Thoracic aorta (tissue), 2 donors: ENCODE results near the gene SIGLEC12. TPM values are rescaled to one million over a fixed set of nuclear protein-coding genes. Genes with fewer than 3 reads are reported as not detected.
"Not testable (repeated sequence)": the region's sequence is repeated elsewhere in the genome, so short reads cannot be mapped to it uniquely, and the experiment has no call there.

Source experiments
- ATAC-seq: fragments of 150-250 bp; one replicate; pipeline ENCODE4 v1.8.0; 2017; ENCODE audit warnings: low read depth; ENCODE audit not compliant: insufficient number of reproducible peaks, low FRiP score
- DNase-seq: peaks from one replicate; pipeline ENCODE4 v3.0.0-alpha.2; 2020; ENCODE audit warnings: low spot score
- H3K27ac ChIP-seq, 2 donors: fragments of 200-600 bp; sonication (generic); 1 replicate in 1 of 2; 2 replicates in 1 of 2; pipeline ENCODE4 v1.5.1; 2016; ENCODE audit warnings: mild to moderate bottlenecking in 2 of 2, moderate library complexity in 2 of 2
- H3K27me3 ChIP-seq: fragments of 200-600 bp; sonication (generic); replicated peaks from 2 replicates; pipeline ENCODE4 v1.6.0; 2016; ENCODE audit warnings: mild to moderate bottlenecking; ENCODE audit not compliant: insufficient read depth
- H3K36me3 ChIP-seq: fragments of 200-600 bp; sonication (generic); one replicate; pipeline ENCODE4 v1.5.1; 2016
- H3K4me1 ChIP-seq, 2 donors: fragments of 200-600 bp; sonication (generic); 1 replicate in 1 of 2; 2 replicates in 1 of 2; pipeline versions ENCODE4 v1.5.1 to v1.6.0; 2016; ENCODE audit warnings: low read depth in 2 of 2, mild to moderate bottlenecking in 1 of 2; ENCODE audit not compliant: control insufficient read depth in 1 of 2
- H3K4me3 ChIP-seq: fragments of 200-600 bp; sonication (generic); 2 replicates; pipeline ENCODE4 v1.5.1; 2016; ENCODE audit warnings: mild to moderate bottlenecking
- H3K9me3 ChIP-seq: fragments of 200-600 bp; sonication (generic); 2 replicates; pipeline ENCODE4 v1.5.1; 2016
- total RNA-seq, 2 donors: library from RNA; depleted of rRNA; stranded (reverse); fragments of >200 nt; gene quantifications; one replicate each; pipeline versions ENCODE4 v1.1.0 to v1.2.3, GENCODE V29; 2016
- TF ChIP-seq, protein P1 (sequence below): fragments of 200-600 bp; sonication (generic); IDR thresholded peaks from one replicate; pipeline ENCODE4 v1.5.1; 2019; ENCODE audit warnings: antibody characterized with exemption

Gene SIGLEC12
- total RNA-seq, 2 donors from 2014 or later = 2.2 TPM; not detected in 1

DNA sequence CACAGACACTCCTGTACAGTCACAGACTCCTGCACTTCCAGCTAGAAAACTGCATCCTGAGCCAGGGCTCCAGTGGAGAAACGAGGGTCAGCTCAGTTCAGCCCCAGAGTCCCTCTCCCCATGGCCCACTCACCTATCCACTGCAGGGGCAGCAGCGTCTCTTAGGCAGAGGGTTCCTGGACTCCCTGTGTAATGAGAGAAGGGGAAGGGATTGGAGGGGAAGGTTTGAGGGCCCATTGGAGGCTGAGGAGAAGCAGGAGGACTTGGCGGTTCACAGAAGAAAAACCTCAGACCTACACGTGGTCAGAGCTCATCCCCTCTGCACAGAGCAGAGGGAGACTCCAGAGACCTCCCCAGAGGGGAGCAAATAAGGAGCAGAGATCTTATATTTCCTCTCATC, 32.4 kb downstream of the SIGLEC12 start:
- Histone ChIP-seq H3K36me3 (no peaks in the 10 kb centered on the region), H3K27me3 (no peaks in the 10 kb centered on the region), H3K4me1 (no peaks in the 10 kb centered on the region), H3K27ac (no peak overlapping the region), H3K4me3 (no peak overlapping the region), H3K9me3 (no peaks in the 10 kb centered on the region)
- no peak for ATAC-seq
- TF ChIP-seq, protein P1, sequence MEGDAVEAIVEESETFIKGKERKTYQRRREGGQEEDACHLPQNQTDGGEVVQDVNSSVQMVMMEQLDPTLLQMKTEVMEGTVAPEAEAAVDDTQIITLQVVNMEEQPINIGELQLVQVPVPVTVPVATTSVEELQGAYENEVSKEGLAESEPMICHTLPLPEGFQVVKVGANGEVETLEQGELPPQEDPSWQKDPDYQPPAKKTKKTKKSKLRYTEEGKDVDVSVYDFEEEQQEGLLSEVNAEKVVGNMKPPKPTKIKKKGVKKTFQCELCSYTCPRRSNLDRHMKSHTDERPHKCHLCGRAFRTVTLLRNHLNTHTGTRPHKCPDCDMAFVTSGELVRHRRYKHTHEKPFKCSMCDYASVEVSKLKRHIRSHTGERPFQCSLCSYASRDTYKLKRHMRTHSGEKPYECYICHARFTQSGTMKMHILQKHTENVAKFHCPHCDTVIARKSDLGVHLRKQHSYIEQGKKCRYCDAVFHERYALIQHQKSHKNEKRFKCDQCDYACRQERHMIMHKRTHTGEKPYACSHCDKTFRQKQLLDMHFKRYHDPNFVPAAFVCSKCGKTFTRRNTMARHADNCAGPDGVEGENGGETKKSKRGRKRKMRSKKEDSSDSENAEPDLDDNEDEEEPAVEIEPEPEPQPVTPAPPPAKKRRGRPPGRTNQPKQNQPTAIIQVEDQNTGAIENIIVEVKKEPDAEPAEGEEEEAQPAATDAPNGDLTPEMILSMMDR = no peak
- DNase-seq = no peak

DNA sequence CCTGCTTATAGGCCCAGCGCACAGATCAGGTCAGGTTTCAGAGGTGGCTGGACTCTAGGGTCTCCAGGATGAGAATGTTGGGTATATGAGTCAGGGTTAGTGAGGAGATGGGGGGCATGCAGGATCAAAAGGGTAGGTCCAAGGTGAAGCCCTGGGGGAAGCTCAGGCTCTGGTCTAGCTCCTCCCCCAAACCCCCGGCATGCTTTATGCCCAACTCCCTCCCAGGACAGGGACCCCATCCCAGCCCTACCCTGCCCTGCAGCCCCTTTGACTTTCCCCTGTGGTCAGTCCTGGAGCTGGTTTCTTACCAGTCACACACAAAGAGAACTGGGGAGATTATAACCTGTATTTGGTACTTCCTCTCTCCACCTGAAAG, 33.1 kb downstream of the SIGLEC12 start:
- ATAC-seq = no peak
- Histone ChIP-seq H3K36me3 (no peaks in the 10 kb centered on the region), H3K27ac (no peak overlapping the region), H3K27me3 (no peaks in the 10 kb centered on the region), H3K4me1 (no peaks in the 10 kb centered on the region), H3K9me3 (no peaks in the 10 kb centered on the region), H3K4me3 (no peak overlapping the region)
- TF ChIP-seq, protein P1 = no peak
- DNase-seq = no peak

DNA sequence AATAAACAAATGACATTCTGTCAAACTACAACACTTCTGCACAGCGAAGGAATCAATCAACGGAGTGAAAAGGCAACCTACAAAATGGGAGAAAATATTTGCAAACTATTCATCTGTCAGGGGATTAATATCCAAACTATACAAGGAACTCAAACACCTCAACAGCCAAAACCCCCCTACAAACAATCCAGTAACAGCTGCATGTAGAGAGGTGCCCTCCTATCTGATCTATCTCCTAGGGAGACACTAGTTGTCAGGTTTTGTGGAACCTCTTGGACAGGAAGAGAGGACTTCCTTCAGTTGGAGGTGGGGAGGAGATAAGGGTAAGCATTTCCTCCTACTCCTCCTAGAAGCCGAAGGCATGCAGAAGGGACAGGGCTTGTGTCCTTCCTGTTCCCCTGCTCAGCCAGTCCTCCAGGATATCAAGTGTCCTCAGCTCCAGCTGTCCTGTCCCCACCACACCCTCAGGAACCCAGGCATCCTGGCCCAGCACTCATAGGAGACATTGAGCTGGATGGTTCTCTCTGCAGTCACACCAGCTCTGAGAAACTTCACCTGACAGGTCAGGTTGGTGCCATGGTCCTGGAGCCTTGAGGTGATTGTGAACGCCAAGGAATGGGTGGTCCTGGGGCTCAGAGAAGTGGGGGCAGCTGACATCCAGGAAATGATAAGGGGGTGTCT, 33.6 kb downstream of the SIGLEC12 start:
- DNase-seq (no peak), ATAC-seq (no peak)
- Histone ChIP-seq H3K27me3 (no peaks in the 10 kb centered on the region), H3K4me3 (no peak overlapping the region), H3K27ac (no peak overlapping the region), H3K4me1 (no peaks in the 10 kb centered on the region), H3K36me3 (no peaks in the 10 kb centered on the region), H3K9me3 (no peaks in the 10 kb centered on the region)
- TF ChIP-seq, protein P1 = no peak

DNA sequence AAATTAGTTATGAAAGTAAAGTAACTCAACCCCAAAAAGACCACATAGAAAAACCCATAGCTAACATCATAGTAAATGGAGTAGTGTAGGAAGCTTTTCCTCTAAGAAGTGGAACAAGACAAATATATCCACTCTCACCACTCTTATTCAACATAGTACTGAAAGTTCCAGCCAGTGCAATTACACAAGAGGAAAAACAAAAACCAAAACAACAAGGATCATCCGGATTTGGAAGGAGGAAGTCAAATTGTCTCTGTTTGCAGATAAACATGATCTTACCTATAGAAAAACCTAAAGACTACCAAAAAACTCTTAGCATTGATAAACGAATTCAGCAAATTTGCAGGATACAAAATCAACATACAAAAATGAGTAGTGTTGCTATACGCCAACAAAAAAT, 34.9 kb downstream of the SIGLEC12 start:
- Histone ChIP-seq H3K4me3 (no peak overlapping the region), H3K36me3 (no peaks in the 10 kb centered on the region), H3K27me3 (no peaks in the 10 kb centered on the region), H3K4me1 (no peaks in the 10 kb centered on the region), H3K9me3 (no peaks in the 10 kb centered on the region), H3K27ac (no peak overlapping the region)
- DNase-seq = no peak
- TF ChIP-seq, protein P1 = no peak
- ATAC-seq = no peak

DNA sequence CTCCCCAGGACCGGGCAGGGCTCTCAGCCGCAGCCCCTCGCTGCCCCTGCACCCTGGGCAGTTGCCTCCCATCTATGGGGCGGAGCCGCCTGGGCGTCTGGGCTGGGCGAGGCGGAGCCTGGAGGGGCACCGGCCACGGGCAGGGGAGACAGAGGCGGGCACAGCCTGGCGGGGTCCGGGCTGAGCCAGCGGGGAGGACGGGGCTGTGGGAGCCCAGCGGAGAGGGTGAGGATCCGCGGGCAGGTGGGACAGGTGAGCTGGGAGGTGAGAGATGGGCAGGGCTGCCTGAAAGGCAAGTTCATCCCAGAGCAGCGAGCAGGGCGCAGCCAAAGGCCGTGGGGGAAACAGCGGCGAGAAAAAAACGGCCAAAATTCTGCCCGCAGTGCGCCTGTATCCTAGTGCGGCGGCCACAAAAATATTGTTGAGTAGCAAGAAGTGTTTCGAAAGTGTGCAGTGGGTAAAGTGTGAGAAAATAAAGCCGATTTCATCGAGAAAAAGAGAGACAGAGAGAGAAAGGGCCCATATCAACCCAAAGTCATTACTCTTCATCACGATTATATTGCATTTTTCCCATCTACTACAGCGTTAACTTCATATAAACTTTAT, 37.5 kb downstream of the SIGLEC12 start:
- not testable (repeated sequence) for H3K4me1 ChIP-seq, ATAC-seq, DNase-seq, H3K27ac ChIP-seq, H3K9me3 ChIP-seq, H3K4me3 ChIP-seq, H3K36me3 ChIP-seq, H3K27me3 ChIP-seq
